SH-SY5Y (cell line): ENCODE results near the gene AFF4.

ENCODE experiments used
- GATA2 ChIP-seq: IDR thresholded peaks from 2 replicates; pipeline ENCODE4 v1.6.1; 2011; ENCODE audit warnings: mild to moderate bottlenecking, low read depth, low read length
- GATA3 ChIP-seq: IDR thresholded peaks from 2 replicates; pipeline ENCODE4 v1.6.1; 2011; ENCODE audit warnings: low read depth, mild to moderate bottlenecking, low read length, moderate library complexity

Gene AFF4

DNA sequence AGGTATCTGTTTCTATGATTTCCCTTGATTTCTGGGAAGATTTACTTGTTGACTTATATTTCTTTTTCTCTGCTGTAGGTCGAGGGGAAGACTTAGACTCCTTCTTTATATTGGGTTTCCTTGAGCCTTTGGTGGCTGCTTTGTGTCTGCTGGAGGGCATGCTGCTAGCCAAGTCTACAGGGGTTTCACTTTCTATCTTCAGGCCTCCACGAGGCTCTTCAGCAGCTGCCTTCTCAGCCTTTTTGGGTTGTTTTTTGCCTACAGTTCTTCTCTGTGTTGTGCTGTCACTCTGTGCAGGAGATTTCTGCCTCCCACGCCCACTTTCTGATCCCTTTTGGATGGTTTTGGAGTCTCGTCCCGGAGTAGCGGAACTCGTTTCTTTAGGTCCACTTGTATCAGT, 66.7 kb downstream of the AFF4 start:
- TF ChIP-seq GATA2 (no peak), GATA3 (no peak)

DNA sequence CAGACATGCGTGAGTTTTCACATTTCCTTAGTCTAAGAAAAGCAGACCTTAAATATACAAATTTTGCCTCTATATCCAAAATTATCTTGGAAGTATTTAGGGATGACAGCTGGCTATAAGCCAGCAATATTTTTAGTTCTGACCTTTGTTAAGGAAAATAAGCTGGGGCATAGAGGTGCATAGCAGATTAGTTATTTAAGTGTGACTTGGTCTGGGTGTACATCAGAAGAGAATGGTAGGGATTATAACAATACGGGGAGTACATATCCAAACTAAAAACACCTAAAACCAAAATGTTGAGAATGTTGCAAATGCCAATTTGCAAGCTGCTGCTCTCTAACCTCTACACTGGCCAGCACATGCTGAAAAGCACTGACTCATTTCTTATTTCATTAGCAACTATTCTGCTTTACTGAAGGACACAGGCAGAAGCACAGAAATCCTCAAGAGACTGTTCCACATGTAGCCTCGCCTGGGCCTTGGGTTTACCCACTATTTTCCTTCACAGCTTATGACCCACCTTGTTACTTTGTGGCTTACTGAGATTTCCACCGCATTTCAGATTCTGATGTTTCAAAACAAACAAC, 67.6 kb downstream of the AFF4 start:
- TF ChIP-seq GATA2, result no peak
- no peak for TF ChIP-seq GATA3

DNA sequence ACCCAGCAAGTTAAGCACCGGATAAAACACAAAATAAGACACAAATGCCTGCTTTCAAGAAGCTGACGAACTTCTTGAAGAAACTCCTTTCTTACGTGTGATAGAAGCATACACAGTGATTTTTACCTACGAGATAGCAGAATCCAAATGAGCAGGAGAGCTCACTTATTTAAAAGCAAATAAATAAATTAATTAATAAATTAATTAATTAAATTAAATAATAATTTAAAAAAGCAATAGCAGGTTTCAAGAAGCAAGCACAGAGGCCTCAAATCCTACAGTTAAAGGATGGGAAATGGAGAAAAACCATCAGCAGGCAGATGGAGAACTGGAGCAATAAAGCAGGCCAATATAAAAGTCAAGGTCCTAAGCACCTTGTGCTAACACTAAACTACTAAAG, 72.6 kb downstream of the AFF4 start:
- TF ChIP-seq GATA3 (no peak), GATA2 (no peak)

DNA sequence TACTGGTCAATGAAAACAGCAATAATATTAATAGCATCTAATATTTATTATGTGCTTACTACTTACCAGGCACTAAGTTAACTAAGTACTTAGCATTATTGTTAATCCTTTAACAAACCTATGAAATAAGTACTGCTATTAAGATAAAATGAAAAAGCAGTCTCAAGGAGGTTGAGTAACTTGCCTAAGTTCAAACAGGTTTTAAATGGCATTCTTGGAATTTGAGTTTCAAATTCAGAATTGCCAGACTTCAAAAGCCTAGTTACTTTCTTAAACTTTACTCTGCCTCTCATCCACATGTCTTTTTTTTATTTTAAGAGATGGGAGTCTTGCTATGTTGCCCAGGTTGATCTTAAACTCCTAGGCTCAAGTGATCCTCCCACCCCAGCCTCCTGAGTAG, 73.9 kb downstream of the AFF4 start:
- TF ChIP-seq GATA2 (no peak), GATA3 (no peak)

DNA sequence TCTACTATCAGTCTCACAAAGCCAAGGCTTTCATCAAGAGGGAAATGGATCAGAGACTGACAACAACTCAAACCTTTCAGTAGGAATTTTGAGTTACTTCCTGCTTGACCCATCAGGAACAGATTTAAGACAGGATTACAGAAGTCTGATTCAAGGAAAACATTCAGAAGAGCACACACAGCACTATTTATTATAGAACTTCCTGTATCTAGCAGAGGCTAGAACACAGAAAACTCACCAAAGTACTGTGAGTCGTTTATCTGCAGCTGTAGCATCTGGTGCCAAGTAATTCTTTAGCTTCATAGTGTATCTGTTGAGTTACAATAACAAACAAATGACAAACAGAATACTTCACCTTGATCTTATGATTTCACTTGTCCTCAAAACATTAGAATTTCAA, 76.2 kb downstream of the AFF4 start:
- no peak for TF ChIP-seq GATA3
- TF ChIP-seq GATA2, result no peak

DNA sequence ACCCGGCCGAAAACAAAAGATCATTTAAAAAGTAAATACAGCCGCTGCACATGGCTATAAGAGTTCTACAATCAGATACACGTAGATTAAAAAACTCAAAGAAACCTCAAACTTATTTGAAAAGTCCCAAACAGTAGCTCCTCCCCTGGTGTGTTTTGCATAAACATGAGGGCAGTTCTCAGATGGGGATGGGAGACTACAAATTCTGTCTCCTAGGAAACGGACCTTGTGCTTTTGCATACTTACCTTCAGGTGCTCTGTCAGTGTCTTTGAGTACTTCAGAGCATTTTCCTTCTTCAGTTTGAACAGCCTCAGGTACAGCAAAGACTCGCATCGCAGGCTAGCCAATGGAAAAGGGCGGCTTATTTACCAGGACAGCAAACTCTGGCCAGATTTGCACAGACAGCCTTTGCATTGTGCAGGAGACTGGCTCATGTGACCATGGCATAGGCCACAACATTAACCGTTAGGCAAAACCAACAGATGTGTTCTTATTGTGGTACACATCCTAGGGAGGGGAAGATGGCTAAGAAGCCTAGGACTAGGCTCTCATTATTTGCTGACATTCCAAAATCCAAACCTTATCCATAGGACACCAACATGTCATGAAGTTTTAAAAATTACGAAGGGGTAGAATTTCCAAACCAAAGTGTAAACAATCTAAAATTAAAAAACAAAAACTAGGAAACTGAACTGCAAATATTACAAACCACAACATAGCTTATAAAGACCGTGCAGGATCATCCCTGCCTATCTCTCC, 77.2 kb downstream of the AFF4 start:
- TF ChIP-seq GATA3, result no peak
- TF ChIP-seq GATA2, result no peak

DNA sequence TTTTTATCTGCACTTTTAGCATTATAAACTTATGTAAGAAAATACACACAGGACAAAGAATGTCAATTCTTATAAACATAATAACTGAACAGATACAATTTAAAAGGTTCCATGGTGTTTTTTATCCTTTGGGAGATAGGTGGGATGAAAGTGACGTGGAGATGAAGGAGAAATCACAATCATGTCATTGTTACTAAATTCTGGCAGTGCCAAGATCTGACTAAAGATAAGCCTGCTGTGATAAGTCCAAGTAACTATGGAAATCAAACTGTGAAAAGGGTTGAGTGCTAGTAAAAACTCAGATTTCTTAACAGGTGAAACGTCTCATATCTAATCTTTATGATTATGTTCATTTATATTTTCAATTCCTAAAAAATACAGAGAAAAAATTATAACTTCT, 78.9 kb downstream of the AFF4 start:
- TF ChIP-seq GATA3 (peak; percentile 63), GATA2 (peak; percentile 63; the same call in 1 of the 2 replicates)

DNA sequence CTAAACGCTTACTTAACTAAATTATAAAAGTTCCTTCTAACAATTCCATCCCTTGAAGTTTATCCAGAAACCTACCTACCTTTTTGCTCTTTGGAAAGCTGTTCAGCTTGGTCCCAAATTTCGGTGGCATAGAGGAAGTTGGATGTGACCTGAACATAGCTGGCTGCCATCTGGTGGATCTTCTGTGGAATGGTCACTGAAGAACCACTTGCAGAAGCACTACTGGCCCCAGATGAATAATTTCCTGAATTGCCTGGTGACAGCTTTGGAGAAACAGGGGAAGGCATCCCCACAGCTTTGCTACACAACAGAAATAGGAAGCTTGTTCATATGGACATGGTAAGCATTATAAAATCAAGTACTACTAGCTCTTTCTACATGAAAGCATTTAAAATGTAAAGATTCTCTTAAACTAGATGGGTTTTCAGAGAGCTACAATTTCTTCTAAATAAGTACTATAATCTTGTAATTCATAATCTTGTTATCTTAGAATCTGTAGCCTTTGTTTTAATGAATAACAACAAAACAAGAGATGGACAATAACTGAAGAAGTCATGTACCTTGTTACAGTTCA, 80.1 kb downstream of the AFF4 start:
- TF ChIP-seq GATA2, result no peak
- TF ChIP-seq GATA3, result no peak

DNA sequence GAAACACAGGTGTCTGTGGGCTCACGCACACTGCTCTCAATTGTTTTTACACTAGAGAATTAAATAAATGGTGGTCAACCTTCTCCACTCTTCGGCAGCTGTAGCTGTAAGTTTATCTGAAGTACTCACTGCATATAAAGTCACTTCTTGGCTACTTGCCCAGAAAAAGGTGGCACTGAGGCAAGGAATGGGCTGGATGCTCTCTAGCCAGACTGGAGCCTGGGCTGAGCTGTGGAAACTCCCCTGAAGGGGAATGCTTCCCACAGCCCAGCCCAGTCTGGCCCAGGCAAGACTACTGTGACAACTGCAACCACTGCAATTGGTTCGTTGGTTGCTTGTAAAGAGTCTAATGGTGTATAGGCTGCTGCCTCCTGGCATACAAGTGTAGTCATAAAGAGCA, 85.5 kb downstream of the AFF4 start:
- TF ChIP-seq GATA3 (no peak), GATA2 (no peak)

DNA sequence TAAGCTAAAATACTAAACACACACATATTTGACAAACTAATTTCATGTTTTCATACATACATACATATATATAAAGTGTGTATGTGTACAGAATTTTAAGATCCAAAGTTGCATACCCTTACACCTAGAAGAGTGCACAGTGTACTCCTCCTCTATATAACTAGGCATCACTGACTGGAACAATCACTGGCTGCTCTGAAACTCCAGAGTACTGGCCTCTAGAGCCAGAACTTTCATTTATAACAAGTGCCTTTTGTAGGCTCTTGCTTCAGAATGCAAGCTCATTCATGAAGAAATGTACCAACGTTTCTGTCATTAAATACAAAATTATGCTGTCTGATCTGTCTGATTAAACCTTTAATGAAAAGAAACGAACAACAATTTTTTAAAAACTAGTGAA, 86.0 kb downstream of the AFF4 start:
- TF ChIP-seq GATA3 (no peak), GATA2 (no peak)

DNA sequence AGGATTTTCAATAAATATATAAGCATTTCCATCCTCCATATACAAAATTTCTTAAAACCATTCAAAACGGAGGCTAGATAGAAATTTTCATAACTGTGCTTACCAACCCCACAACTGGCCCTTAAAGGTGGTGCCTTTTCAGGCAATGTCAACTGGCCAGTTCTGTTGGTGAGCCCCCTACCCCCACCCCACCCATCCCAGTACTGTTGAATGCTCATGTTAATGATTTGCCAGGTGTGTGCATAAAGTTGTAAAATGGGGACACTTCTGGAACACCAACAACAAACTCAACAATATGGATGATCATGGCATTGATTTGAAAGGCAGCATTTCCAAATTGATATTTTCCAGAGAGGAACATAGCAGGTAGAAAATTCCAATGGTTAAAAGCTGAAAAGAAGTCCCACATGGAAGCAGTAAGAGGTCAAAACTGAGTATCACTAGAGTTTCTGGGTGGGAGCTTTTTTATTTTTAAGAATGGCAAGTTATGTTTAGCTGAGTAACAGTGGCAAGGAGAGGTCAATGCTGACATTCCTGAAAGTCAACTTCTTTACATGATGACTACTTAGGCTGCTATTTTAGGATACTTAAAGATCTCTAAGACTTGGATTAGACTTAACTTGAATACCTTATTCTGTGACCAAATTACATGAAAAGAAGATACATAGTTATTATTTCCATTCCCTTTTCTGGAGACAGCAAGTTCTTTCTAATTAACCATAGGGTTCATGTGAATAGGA, 87.2 kb downstream of the AFF4 start:
- TF ChIP-seq GATA3, result no peak
- TF ChIP-seq GATA2, result no peak

DNA sequence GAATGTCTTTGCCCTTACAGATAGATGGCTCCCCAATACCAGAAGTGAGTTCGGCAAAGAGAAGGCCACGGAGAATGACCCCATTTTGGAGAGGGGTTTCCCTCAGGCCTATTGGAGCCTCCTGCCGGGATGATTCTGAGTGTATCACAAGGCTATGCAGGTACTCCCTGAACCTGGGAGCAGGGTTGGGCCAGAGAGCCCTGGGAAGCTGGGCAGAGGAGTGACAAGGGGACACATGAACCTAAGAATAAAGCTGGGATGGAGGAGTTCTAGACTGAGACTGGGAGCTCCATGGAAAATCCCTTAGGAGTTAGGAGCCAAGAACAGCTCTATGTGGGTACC, 89.5 kb downstream of the AFF4 start:
- TF ChIP-seq GATA3 (no peak), GATA2 (no peak)

DNA sequence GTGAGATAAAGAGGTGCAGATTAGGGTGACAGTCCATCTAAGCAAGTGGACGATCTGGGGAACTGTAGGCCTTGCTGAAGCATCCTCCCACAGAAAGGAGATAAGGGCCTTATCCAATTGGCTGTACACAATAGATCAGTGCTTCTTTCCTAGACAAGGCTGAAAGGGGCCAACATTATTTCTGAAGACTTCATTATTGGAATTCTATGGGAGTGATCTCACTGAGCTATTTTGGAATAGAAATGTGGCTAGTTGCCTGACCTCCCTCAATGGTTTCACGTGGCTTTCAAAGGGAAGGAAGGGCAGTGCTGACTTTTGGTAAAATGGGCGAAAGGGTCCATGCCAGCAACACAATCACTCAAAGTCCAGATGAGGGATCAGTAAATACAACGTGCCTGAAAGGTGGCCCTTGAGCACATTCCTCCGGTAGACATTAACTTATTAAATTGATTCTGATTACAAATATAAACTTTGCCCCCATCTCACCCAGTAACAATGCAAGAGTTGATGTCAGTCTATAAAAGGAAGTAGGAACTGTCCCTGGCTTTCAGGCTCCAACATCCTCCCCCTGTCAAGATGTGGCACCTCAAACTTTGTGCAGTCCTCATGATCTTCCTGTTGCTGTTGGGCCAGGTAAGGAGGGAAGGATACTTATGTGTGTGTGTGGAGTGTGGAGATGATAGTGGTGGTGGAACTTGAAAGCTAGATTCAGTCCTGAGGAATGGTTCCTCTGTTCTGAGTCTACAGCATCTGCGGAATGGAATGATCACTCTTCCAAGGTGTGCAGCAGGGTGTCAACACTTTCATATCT, 90.1 kb downstream of the AFF4 start, which contains the start of gene LEAP2:
Gene LEAP2 (plus strand): TSS at position 550 of the 811 bp plus-strand sequence. CDS start 27 bp downstream, at position 577.
- TF ChIP-seq GATA3 (no peak), GATA2 (no peak)

DNA sequence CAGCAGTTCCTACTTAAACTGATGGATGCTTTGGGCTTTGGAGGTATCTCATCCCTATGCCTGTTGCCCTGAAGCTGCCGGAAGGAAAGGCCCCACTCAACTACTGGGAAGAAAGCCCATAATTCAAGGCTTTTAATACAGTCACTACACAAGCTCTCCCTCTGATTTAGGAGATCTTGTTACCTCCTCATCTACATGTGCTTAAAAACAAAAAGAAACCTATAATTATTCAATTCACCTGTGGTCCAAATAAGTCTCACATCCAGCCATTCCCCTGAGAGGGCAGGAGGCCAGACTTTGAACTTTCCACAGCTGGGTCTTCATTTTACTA, 90.7 kb downstream of the AFF4 start:
- no peak for TF ChIP-seq GATA3
